Stimulated activated naive CD8-positive, alpha-beta T cell treated with anti-CD3 and anti-CD28 coated beads, Interleukin-15, Interleukin-2, amounts not matched to agents 100 ng/mL and 50 ng/mL, for 24 hours (primary cell): ENCODE results near the gene VCAN.

ENCODE experiments used
- H3K27ac Mint-ChIP-seq: one replicate; pipeline ENCODE4 v1.8.0; 2021; ENCODE audit warnings: mild to moderate bottlenecking, mixed read lengths
- H3K27me3 Mint-ChIP-seq: one replicate; pipeline ENCODE4 v1.8.0; 2021; ENCODE audit warnings: mixed read lengths
- H3K36me3 Mint-ChIP-seq: one replicate; pipeline ENCODE4 v1.8.0; 2021; ENCODE audit warnings: low read depth, mixed read lengths
- H3K4me1 Mint-ChIP-seq: one replicate; pipeline ENCODE4 v1.8.0; 2021; ENCODE audit warnings: low read depth, mixed read lengths
- H3K4me3 Mint-ChIP-seq: one replicate; pipeline ENCODE4 v1.8.0; 2021; ENCODE audit warnings: mild to moderate bottlenecking, mixed read lengths
- H3K9me3 Mint-ChIP-seq: one replicate; pipeline ENCODE4 v1.8.0; 2021; ENCODE audit warnings: mixed read lengths

VCAN gene

DNA sequence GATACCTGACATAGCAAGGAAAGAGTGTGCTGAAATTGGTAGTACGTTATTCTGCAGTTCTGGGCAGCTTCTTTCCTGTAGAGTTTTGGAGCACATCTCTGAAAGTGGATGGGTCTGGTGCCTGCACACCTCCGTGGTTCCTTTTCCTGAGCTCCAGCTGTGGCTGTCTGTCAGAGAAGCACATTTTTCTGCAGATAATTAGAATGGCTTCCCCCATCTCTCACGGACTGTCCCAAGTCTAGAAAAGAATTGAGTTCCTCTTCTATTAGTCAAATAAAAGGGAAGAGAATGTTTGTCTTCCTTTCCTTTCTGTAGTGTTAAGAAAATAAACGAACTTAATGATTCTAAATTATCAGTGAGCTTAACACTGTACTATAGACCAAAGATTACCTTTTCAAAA is 55.7 kb downstream of the VCAN start:
- no peak overlapping the region for H3K4me3 Mint-ChIP-seq
- H3K27ac Mint-ChIP-seq = no peak overlapping the region
- H3K36me3 Mint-ChIP-seq = no peaks in the 10 kb centered on the region
- H3K27me3 Mint-ChIP-seq = peaks cover 3% of the 10 kb centered on the region
- H3K9me3 Mint-ChIP-seq = no peaks in the 10 kb centered on the region
- H3K4me1 Mint-ChIP-seq = no peaks in the 10 kb centered on the region

DNA sequence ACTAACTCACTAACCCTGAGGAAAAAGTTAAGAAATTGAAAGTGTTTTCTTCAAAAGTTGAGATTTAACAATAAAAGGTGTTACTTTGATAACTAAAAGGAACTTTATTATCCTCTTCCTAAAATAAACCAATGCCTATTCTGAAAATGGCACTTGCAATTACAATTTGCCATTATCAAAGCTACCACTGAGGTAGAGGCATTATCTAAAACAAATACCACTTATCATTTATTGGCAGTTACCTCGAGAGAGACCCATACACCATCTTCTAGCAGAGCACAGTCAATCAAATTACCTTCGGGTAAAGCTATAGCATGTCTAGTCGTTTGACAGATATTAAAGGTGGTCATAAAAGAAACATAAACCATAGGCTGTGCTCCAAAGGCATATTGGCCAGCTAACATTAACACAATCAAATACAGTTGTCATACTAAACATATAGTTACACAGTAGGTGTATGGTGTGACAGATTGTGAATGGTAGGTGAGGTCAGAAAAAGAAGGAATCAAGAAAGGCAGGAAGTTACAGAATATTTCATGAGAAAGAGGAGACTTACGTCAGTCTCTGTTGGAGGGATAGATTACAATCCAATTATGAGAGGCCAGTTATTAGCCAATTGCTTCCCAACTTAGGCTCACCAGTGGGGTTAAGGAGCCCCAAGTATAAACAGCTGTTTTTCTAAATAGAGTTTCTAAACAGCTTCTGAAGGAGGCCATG is 56.3 kb downstream of the VCAN start:
- Mint-ChIP-seq H3K4me1 (no peaks in the 10 kb centered on the region), H3K27ac (no peak overlapping the region), H3K36me3 (no peaks in the 10 kb centered on the region), H3K27me3 (peaks cover 3% of the 10 kb centered on the region), H3K9me3 (no peaks in the 10 kb centered on the region), H3K4me3 (no peak overlapping the region)

DNA sequence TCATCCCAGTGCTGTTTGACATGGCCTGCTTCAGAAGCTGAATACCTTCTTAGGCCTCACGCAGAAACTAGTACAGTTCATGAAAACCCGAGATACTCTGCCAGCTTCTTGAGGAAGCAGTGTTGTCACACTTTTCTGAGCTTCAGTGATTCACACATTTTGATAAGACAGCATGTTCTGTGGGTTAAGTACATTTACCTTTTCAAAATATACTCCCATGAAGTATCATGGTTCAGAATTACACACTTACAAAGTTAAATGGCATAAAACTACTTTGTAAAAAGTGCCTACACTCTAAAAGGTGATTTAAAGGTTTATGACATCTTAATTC is 56.9 kb downstream of the VCAN start:
- Mint-ChIP-seq H3K27ac (no peak overlapping the region), H3K36me3 (no peaks in the 10 kb centered on the region), H3K27me3 (peaks cover 3% of the 10 kb centered on the region), H3K4me3 (no peak overlapping the region), H3K4me1 (no peaks in the 10 kb centered on the region), H3K9me3 (no peaks in the 10 kb centered on the region)

- H3K27me3 Mint-ChIP-seq = peaks cover 3% of the 10 kb centered on the region
- no peaks in the 10 kb centered on the region for H3K9me3 Mint-ChIP-seq
- H3K36me3 Mint-ChIP-seq = no peaks in the 10 kb centered on the region
- no peaks in the 10 kb centered on the region for H3K4me1 Mint-ChIP-seq
- H3K4me3 Mint-ChIP-seq = no peak overlapping the region
- no peak overlapping the region for H3K27ac Mint-ChIP-seq
Measured at GRCh38 chr5:83530193-83530592, 58.6 kb downstream of the VCAN start.

DNA sequence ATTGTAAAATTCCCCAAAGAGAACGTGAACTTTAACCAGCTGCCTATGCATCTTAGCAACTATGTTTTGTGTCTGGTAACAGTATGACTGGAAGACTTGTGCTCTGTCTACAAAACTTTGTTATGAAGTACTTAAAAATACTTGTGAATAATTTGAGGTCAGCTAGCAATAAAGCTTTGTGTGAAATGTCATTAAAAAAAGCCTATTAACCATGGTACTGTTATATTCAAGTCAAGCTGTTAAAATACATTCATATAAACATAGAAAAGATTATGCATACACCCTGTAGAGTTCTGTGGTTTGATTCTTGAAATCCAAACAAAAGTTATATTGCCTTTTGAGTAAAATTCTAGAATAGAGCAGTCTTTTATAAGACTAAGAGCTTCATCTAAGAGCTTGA is 60.1 kb downstream of the VCAN start:
- no peak overlapping the region for H3K27ac Mint-ChIP-seq

GRCh38 chr5:83538786-83539462 is 67.4 kb downstream of the VCAN start:
- H3K4me3 Mint-ChIP-seq = no peak overlapping the region
- no peak overlapping the region for H3K27ac Mint-ChIP-seq
- no peaks in the 10 kb centered on the region for H3K9me3 Mint-ChIP-seq
- no peaks in the 10 kb centered on the region for H3K36me3 Mint-ChIP-seq
- peaks cover 7% of the 10 kb centered on the region for H3K4me1 Mint-ChIP-seq
- peaks cover 4% of the 10 kb centered on the region for H3K27me3 Mint-ChIP-seq

More for the DNA sequence above, 60.1 kb downstream of the VCAN start:
- Mint-ChIP-seq H3K36me3 (no peaks in the 10 kb centered on the region), H3K9me3 (no peaks in the 10 kb centered on the region), H3K27me3 (peaks cover 3% of the 10 kb centered on the region), H3K4me3 (no peak overlapping the region), H3K4me1 (no peaks in the 10 kb centered on the region)

DNA sequence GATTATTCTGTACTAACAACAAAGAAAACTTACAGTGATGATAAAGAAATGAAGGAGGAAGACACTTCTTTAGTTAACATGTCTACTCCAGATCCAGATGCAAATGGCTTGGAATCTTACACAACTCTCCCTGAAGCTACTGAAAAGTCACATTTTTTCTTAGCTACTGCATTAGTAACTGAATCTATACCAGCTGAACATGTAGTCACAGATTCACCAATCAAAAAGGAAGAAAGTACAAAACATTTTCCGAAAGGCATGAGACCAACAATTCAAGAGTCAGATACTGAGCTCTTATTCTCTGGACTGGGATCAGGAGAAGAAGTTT is 67.9 kb downstream of the VCAN start:
- peaks cover 4% of the 10 kb centered on the region for H3K27me3 Mint-ChIP-seq
- H3K9me3 Mint-ChIP-seq = no peaks in the 10 kb centered on the region
- no peaks in the 10 kb centered on the region for H3K36me3 Mint-ChIP-seq
- H3K27ac Mint-ChIP-seq = no peak overlapping the region
- H3K4me1 Mint-ChIP-seq = peaks cover 7% of the 10 kb centered on the region
- no peak overlapping the region for H3K4me3 Mint-ChIP-seq

- Mint-ChIP-seq H3K4me3 (no peak overlapping the region), H3K27me3 (peaks cover 4% of the 10 kb centered on the region), H3K36me3 (no peaks in the 10 kb centered on the region), H3K4me1 (peaks cover 7% of the 10 kb centered on the region), H3K27ac (no peak overlapping the region), H3K9me3 (no peaks in the 10 kb centered on the region)
Measured at GRCh38 chr5:83540105-83540504, 68.6 kb downstream of the VCAN start.

GRCh38 chr5:83540783-83541182 is 69.2 kb downstream of the VCAN start:
- H3K4me3 Mint-ChIP-seq = no peak overlapping the region
- no peak overlapping the region for H3K27ac Mint-ChIP-seq
- H3K36me3 Mint-ChIP-seq = no peaks in the 10 kb centered on the region
- peaks cover 7% of the 10 kb centered on the region for H3K4me1 Mint-ChIP-seq
- peaks cover 4% of the 10 kb centered on the region for H3K27me3 Mint-ChIP-seq
- H3K9me3 Mint-ChIP-seq = no peaks in the 10 kb centered on the region

DNA sequence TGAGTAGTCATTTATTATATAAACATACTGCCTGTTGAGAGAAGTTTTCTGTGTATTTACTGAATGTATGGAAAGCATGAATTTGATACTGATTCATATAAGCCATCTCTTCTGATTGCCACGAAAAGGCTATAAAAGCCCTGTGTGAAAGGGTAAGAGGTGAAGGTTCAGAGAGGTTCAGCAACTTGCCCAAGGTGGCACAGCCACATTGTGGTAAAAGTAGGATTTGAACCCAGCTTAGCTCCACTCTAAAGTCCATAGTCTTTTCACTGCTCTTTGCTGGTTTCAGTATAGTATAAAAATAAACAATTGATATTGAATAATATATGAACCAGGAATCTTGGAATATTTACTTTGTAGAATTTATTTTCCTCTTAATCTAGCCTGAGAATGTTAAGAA is 71.3 kb downstream of the VCAN start:
- Mint-ChIP-seq H3K9me3 (no peaks in the 10 kb centered on the region), H3K4me1 (peaks cover 7% of the 10 kb centered on the region), H3K27me3 (peaks cover 4% of the 10 kb centered on the region), H3K27ac (no peak overlapping the region), H3K4me3 (no peak overlapping the region), H3K36me3 (no peaks in the 10 kb centered on the region)

GRCh38 chr5:83543898-83544297 is 72.4 kb downstream of the VCAN start:
- Mint-ChIP-seq H3K9me3 (no peaks in the 10 kb centered on the region), H3K27me3 (peaks cover 12% of the 10 kb centered on the region), H3K36me3 (no peaks in the 10 kb centered on the region), H3K4me1 (peaks cover 7% of the 10 kb centered on the region), H3K4me3 (no peak overlapping the region), H3K27ac (no peak overlapping the region)

DNA sequence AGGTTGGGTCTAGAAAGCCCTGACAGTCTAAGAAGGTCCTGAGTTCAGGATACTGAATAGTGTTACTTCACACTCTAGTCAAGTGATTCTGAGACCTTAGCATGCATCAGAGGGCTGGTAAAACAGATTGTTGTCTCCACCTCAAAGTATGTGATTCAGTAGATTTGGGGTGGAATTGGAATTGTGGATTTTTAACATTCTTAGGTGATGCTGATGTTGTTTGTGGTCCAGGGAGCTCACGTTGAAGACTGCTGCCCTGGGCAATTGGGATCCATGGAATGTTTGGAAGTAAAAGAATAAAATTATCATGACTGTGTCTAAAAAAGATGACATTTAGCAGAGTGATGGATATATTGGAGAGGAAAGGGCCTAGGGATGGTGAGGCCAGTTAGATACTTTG is 75.6 kb downstream of the VCAN start:
- Mint-ChIP-seq H3K27me3 (peaks cover 12% of the 10 kb centered on the region), H3K9me3 (no peaks in the 10 kb centered on the region), H3K27ac (no peak overlapping the region), H3K4me1 (no peaks in the 10 kb centered on the region), H3K36me3 (no peaks in the 10 kb centered on the region), H3K4me3 (no peak overlapping the region)

DNA sequence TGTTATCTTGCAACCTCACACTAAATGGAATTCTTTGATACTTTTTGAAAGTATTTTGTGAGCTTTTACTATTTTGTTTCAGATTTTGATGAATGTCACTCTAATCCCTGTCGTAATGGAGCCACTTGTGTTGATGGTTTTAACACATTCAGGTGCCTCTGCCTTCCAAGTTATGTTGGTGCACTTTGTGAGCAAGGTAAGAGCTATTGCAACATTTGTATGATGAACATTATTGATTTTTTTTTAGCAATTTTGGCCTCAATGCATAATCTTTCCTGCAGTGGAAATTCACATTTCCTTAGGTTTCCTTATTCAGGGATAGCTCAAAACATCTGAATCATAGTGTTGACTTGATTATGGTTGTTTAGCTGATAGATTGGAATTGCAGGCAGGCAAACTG is 76.3 kb downstream of the VCAN start:
- Mint-ChIP-seq H3K27me3 (peaks cover 12% of the 10 kb centered on the region), H3K4me1 (no peaks in the 10 kb centered on the region), H3K27ac (no peak overlapping the region), H3K4me3 (no peak overlapping the region), H3K36me3 (no peaks in the 10 kb centered on the region), H3K9me3 (no peaks in the 10 kb centered on the region)

DNA sequence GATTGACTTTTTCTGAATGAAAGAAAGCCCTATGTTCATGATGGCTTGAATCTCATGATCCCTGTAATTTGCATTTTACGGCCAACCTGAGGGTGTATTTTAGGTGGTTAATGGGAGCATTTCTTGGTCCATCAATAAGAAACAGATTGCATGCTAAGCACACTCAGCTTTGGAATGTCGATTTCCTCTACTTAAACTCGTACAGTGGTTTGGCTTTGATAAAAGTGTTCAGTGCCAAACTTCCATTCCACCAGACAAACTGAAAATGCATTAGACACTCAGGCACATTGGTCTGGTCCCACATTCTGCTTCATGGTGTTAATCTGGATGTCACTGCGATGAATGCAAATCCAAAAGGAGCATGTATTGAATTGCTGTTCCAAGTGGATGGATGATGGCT is 77.0 kb downstream of the VCAN start:
- Mint-ChIP-seq H3K27ac (no peak overlapping the region), H3K27me3 (peaks cover 12% of the 10 kb centered on the region), H3K4me1 (no peaks in the 10 kb centered on the region), H3K4me3 (no peak overlapping the region), H3K36me3 (no peaks in the 10 kb centered on the region), H3K9me3 (no peaks in the 10 kb centered on the region)

GRCh38 chr5:83549076-83549475 is 77.5 kb downstream of the VCAN start:
- Mint-ChIP-seq H3K36me3 (no peaks in the 10 kb centered on the region), H3K4me1 (no peaks in the 10 kb centered on the region), H3K27ac (no peak overlapping the region), H3K27me3 (peaks cover 12% of the 10 kb centered on the region), H3K9me3 (no peaks in the 10 kb centered on the region), H3K4me3 (no peak overlapping the region)

GRCh38 chr5:83549674-83550073 is 78.1 kb downstream of the VCAN start:
- Mint-ChIP-seq H3K27ac (no peak overlapping the region), H3K27me3 (peaks cover 12% of the 10 kb centered on the region), H3K9me3 (no peaks in the 10 kb centered on the region), H3K36me3 (no peaks in the 10 kb centered on the region), H3K4me1 (no peaks in the 10 kb centered on the region), H3K4me3 (no peak overlapping the region)
